Suprapubic skin (tissue), 4 donors: ENCODE measurements around the gene USP10. TPM values are rescaled to one million over a fixed set of nuclear protein-coding genes. Genes with fewer than 3 reads are reported as not detected.

Source experiments
- DNase-seq, 2 donors: peaks; one replicate each; pipeline ENCODE4 v3.0.0-alpha.2; 2019; ENCODE audit warnings: low spot score in 2 of 2
- H3K27ac ChIP-seq: fragments of 200-600 bp; sonication (generic); one replicate; pipeline ENCODE4 v1.5.1; 2019
- H3K27me3 ChIP-seq: fragments of 200-600 bp; sonication (generic); one replicate; pipeline ENCODE4 v1.5.1; 2019
- H3K36me3 ChIP-seq: fragments of 200-600 bp; sonication (generic); one replicate; pipeline ENCODE4 v1.5.1; 2019
- H3K4me1 ChIP-seq: fragments of 200-600 bp; sonication (generic); one replicate; pipeline ENCODE4 v1.5.1; 2019
- H3K4me3 ChIP-seq: fragments of 200-600 bp; sonication (generic); one replicate; pipeline ENCODE4 v1.5.1; 2019; ENCODE audit warnings: mild to moderate bottlenecking
- H3K9me3 ChIP-seq: fragments of 200-600 bp; sonication (generic); one replicate; pipeline ENCODE4 v1.5.1; 2019
- EP300 ChIP-seq: sonication (generic); formaldehyde crosslinking; IDR thresholded peaks from one replicate; pipeline ENCODE4 v1.6.1; 2017; ENCODE audit warnings: antibody characterized with exemption
- POLR2A ChIP-seq, 2 donors: fragments of 450-650 bp; IDR thresholded peaks; one replicate each; pipeline ENCODE4 v1.6.1; 2017; ENCODE audit warnings: antibody characterized with exemption in 2 of 2, mild to moderate bottlenecking in 2 of 2, moderate library complexity in 2 of 2
- POLR2AphosphoS5 ChIP-seq, 3 donors: sonication (generic); formaldehyde crosslinking; IDR thresholded peaks; one replicate each; pipeline ENCODE4 v1.6.1; 2017; ENCODE audit warnings: antibody characterized with exemption in 3 of 3
- WGBS: methylation state at CpG from one replicate; pipeline ENCODE4 v1.1.5; 2018; 5-methylcytosine and 5-hydroxymethylcytosine counted together
- total RNA-seq, 4 donors: library from RNA; depleted of rRNA; stranded (reverse); fragments of >200 nt; gene quantifications; one replicate each; pipeline ENCODE4 v1.1.0, GENCODE V29; 2016
- TF ChIP-seq, protein P1 (sequence below), 2 donors: fragments of 200-600 bp in 1 of 2; fragments of 450-650 bp in 1 of 2; sonication (generic) in 1 of 2; IDR thresholded peaks; one replicate each; pipeline ENCODE4 v1.5.1; 2016 to 2019; ENCODE audit warnings: antibody characterized with exemption in 2 of 2, mild to moderate bottlenecking in 1 of 2, moderate library complexity in 1 of 2

The USP10 gene
- total RNA-seq, 4 donors from 2014 or later = 58.5 to 92.2 (median 69.8) TPM

DNA sequence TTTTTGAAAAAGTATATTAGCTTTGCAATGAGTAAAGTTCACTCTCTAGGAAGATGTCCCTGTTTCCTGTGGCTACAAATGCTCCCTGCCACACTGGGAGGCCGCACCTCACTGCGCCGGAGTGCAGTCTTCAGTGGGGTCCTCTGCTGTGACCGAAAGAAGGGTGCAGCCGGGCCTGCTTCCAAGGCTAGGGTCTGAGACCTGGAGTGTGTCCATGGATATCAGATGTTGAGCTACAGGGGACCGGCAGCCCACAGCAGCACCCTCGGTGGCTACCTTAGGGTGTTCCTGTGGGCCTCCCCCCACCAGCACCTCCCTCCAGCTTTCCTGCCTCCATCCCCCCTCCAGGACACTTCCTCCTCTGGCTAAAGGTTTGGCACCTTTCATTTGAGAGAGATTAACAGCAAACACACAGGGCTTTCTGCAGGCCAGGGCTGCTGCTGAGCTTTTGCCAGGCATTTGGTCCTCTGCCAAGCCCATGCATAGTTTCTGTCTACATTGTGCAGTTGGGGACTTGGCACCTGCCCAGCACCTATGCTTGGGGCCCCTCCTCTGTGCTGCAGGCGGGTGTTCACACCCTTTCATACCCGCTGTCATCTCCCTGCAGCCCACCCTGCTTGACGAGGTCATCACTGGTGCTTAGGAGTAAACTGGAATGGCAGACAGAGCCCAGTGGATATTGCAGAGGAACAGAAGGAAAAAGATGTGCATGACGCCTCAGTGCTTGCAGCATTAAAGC, 86.2 kb downstream of the USP10 start:
- TF ChIP-seq, protein P1, sequence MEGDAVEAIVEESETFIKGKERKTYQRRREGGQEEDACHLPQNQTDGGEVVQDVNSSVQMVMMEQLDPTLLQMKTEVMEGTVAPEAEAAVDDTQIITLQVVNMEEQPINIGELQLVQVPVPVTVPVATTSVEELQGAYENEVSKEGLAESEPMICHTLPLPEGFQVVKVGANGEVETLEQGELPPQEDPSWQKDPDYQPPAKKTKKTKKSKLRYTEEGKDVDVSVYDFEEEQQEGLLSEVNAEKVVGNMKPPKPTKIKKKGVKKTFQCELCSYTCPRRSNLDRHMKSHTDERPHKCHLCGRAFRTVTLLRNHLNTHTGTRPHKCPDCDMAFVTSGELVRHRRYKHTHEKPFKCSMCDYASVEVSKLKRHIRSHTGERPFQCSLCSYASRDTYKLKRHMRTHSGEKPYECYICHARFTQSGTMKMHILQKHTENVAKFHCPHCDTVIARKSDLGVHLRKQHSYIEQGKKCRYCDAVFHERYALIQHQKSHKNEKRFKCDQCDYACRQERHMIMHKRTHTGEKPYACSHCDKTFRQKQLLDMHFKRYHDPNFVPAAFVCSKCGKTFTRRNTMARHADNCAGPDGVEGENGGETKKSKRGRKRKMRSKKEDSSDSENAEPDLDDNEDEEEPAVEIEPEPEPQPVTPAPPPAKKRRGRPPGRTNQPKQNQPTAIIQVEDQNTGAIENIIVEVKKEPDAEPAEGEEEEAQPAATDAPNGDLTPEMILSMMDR (IDR thresholded peaks at IDR 0.05) = no peak
- TF ChIP-seq POLR2AphosphoS5 (IDR thresholded peaks at IDR 0.05) = no peak
- no peak for TF ChIP-seq EP300
- no peak for TF ChIP-seq POLR2A (IDR thresholded peaks at IDR 0.05)
- DNase-seq = peak in 1 of 2 donors; percentile 61
- no peaks in the 10 kb centered on the region for H3K36me3 ChIP-seq
- 63% methylated on average over 8 of the region's 11 CpGs for WGBS
- H3K27me3 ChIP-seq = no peaks in the 10 kb centered on the region
- no peaks in the 10 kb centered on the region for H3K9me3 ChIP-seq
- H3K27ac ChIP-seq = no peak overlapping the region
- H3K4me1 ChIP-seq = peaks cover 5% of the 10 kb centered on the region
- H3K4me3 ChIP-seq = no peak overlapping the region

DNA sequence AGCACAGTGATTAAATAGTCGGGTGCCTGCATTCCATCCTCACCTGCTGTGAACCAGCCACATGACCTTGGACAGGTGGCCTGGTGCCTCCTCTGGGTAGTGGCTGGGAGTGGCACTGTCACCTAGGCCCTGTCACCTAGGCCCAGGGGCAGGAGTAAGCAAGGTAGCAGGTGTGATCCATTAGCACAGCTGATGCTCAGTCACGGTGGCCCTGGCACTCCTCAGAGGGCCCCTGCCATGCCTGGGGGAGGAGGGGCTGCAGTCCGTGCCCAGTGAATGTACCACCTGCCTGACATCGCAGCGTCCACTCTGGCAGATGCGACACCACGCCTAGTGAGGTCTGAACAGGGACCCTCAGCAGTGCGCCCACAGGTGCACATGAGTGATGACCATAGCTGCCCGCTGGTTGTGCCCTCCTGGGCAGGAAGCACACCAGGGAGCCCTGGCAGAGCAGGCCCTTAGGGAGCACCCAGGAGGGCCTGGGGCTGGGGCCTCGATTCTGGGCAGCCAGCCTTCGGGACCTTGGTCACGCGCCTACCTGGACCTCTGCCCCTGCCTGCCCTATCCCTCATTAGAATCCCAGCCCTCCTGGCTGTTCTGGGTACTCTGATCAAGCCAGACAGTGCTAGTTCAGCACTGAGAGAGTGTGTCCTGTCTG, 86.9 kb downstream of the USP10 start:
- no peaks in the 10 kb centered on the region for H3K9me3 ChIP-seq
- no peak overlapping the region for H3K27ac ChIP-seq
- peak in 1 of 2 donors; percentile 55 for DNase-seq
- no peak overlapping the region for H3K4me3 ChIP-seq
- TF ChIP-seq, protein P1 (IDR thresholded peaks at IDR 0.05) = no peak
- TF ChIP-seq EP300 (no peak), POLR2AphosphoS5 (IDR thresholded peaks at IDR 0.05) (no peak), POLR2A (IDR thresholded peaks at IDR 0.05) (no peak)
- H3K4me1 ChIP-seq = peaks cover 5% of the 10 kb centered on the region
- no peaks in the 10 kb centered on the region for H3K36me3 ChIP-seq
- no peaks in the 10 kb centered on the region for H3K27me3 ChIP-seq
- 86% methylated on average over 6 of the region's 13 CpGs for WGBS

DNA sequence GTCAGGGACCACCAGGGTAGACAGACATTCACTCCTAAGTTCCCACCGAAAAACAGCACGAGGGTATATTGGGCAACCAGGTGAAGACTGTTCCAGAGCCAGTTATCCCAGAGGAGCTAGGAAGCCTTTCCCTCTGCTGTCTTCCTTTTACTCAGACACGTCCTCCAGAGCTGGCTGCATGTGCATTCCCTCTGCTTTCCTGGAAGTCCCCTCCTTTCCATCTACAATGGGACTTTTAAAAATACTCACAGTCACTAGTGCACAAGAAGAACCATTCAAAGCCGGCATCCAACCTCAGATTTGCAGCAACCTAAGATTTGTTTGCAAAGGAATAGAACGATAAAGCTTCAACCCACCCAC, 87.4 kb downstream of the USP10 start:
- DNase-seq = peak in 1 of 2 donors; percentile 30
- 66% methylated on average over 5 of the region's 5 CpGs for WGBS
- Histone ChIP-seq H3K27me3 (no peaks in the 10 kb centered on the region), H3K4me3 (no peak overlapping the region), H3K36me3 (no peaks in the 10 kb centered on the region), H3K4me1 (peaks cover 5% of the 10 kb centered on the region), H3K9me3 (no peaks in the 10 kb centered on the region), H3K27ac (no peak overlapping the region)
- no peak for TF ChIP-seq POLR2A (IDR thresholded peaks at IDR 0.05)
- TF ChIP-seq POLR2AphosphoS5 (IDR thresholded peaks at IDR 0.05) = no peak

DNA sequence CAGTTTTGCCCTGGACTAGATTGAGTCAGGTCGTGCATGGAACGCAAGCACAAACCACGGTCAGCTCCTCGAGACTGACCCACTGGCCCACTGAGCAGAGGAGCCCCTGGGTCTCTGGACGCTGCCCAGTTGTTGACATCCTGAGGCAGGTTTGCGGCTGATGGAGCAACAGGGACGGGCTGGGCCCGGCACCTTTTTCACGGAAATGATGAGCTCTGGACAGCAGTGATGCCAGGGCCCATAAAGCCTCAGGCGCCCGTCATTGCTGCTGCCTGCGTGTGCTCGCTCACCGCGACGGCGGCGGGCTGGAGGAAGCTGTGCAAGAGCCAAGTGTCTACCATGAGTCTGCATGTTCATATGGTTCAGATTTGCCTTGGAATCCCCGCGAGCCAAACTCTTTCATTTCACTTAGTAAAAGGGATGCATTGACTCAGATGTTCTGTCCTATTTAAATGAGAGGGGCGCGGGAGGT, 89.2 kb downstream of the USP10 start:
- no peaks in the 10 kb centered on the region for H3K9me3 ChIP-seq
- peaks cover 5% of the 10 kb centered on the region for H3K4me1 ChIP-seq
- DNase-seq = no peak
- TF ChIP-seq EP300 = no peak
- TF ChIP-seq POLR2A (IDR thresholded peaks at IDR 0.05) = no peak
- TF ChIP-seq, protein P1 (IDR thresholded peaks at IDR 0.05) = no peak
- TF ChIP-seq POLR2AphosphoS5 (IDR thresholded peaks at IDR 0.05) = no peak
- H3K36me3 ChIP-seq = no peaks in the 10 kb centered on the region
- H3K27me3 ChIP-seq = no peaks in the 10 kb centered on the region
- 48% methylated on average over 22 of the region's 22 CpGs for WGBS
- H3K27ac ChIP-seq = peak overlapping the region; percentile 5
- H3K4me3 ChIP-seq = no peak overlapping the region

DNA sequence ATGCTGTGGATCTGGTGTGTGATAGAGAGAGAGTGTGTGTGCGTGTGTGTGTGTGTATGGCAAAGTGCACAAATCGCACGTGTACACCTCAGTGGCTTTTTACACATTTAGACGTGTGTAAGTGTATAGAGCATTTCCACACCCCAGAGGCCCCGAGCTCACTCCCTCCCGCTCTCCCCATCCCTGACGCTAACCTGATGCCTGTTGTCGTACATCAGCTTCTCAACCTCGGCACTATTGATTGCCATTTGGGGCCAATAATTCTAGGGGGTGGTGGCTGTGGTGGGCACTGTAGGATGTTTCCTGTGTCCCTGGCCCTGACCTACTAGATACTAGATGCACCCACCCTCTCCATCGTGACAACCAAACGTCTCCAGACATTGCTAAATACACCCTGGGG, 89.6 kb downstream of the USP10 start:
- 49% methylated on average over 11 of the region's 11 CpGs for WGBS
- Histone ChIP-seq H3K36me3 (no peaks in the 10 kb centered on the region), H3K27ac (no peak overlapping the region), H3K9me3 (no peaks in the 10 kb centered on the region), H3K27me3 (no peaks in the 10 kb centered on the region), H3K4me3 (no peak overlapping the region), H3K4me1 (peaks cover 5% of the 10 kb centered on the region)
- TF ChIP-seq, protein P1 (IDR thresholded peaks at IDR 0.05) = no peak
- TF ChIP-seq POLR2AphosphoS5 (IDR thresholded peaks at IDR 0.05) (no peak), POLR2A (IDR thresholded peaks at IDR 0.05) (no peak), EP300 (no peak)
- no peak for DNase-seq
